ENCODE data around the gene SIM1.

GRCh38 chr6:100372326-100373091 is 92.2 kb downstream of the SIM1 start:
- TF ChIP-seq, protein P1, sequence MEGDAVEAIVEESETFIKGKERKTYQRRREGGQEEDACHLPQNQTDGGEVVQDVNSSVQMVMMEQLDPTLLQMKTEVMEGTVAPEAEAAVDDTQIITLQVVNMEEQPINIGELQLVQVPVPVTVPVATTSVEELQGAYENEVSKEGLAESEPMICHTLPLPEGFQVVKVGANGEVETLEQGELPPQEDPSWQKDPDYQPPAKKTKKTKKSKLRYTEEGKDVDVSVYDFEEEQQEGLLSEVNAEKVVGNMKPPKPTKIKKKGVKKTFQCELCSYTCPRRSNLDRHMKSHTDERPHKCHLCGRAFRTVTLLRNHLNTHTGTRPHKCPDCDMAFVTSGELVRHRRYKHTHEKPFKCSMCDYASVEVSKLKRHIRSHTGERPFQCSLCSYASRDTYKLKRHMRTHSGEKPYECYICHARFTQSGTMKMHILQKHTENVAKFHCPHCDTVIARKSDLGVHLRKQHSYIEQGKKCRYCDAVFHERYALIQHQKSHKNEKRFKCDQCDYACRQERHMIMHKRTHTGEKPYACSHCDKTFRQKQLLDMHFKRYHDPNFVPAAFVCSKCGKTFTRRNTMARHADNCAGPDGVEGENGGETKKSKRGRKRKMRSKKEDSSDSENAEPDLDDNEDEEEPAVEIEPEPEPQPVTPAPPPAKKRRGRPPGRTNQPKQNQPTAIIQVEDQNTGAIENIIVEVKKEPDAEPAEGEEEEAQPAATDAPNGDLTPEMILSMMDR (IDR thresholded peaks at IDR 0.05; ENCODE audit: insufficient read depth, low read length): no peak
- TF ChIP-seq POLR2AphosphoS5 (IDR thresholded peaks at IDR 0.05; ENCODE audit: low read depth) (no peak), SPI1 (IDR thresholded peaks at IDR 0.05; ENCODE audit: borderline replicate concordance, low read depth) (no peak), GABPA (IDR thresholded peaks at IDR 0.05; ENCODE audit: low read depth) (no peak)
- TF ChIP-seq, protein P2, sequence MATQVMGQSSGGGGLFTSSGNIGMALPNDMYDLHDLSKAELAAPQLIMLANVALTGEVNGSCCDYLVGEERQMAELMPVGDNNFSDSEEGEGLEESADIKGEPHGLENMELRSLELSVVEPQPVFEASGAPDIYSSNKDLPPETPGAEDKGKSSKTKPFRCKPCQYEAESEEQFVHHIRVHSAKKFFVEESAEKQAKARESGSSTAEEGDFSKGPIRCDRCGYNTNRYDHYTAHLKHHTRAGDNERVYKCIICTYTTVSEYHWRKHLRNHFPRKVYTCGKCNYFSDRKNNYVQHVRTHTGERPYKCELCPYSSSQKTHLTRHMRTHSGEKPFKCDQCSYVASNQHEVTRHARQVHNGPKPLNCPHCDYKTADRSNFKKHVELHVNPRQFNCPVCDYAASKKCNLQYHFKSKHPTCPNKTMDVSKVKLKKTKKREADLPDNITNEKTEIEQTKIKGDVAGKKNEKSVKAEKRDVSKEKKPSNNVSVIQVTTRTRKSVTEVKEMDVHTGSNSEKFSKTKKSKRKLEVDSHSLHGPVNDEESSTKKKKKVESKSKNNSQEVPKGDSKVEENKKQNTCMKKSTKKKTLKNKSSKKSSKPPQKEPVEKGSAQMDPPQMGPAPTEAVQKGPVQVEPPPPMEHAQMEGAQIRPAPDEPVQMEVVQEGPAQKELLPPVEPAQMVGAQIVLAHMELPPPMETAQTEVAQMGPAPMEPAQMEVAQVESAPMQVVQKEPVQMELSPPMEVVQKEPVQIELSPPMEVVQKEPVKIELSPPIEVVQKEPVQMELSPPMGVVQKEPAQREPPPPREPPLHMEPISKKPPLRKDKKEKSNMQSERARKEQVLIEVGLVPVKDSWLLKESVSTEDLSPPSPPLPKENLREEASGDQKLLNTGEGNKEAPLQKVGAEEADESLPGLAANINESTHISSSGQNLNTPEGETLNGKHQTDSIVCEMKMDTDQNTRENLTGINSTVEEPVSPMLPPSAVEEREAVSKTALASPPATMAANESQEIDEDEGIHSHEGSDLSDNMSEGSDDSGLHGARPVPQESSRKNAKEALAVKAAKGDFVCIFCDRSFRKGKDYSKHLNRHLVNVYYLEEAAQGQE (IDR thresholded peaks at IDR 0.05; ENCODE audit: insufficient replicate concordance, low read depth): no peak

Measured in HL-60 (cell line).